NCI-H2029 (cell line): Measurements from ENCODE around the gene KIF3C.

ENCODE experiments used
- DNase-seq: peaks from one replicate; lab custom pipeline; 2025; lab: John Stamatoyannopoulos, UW

KIF3C gene

DNA sequence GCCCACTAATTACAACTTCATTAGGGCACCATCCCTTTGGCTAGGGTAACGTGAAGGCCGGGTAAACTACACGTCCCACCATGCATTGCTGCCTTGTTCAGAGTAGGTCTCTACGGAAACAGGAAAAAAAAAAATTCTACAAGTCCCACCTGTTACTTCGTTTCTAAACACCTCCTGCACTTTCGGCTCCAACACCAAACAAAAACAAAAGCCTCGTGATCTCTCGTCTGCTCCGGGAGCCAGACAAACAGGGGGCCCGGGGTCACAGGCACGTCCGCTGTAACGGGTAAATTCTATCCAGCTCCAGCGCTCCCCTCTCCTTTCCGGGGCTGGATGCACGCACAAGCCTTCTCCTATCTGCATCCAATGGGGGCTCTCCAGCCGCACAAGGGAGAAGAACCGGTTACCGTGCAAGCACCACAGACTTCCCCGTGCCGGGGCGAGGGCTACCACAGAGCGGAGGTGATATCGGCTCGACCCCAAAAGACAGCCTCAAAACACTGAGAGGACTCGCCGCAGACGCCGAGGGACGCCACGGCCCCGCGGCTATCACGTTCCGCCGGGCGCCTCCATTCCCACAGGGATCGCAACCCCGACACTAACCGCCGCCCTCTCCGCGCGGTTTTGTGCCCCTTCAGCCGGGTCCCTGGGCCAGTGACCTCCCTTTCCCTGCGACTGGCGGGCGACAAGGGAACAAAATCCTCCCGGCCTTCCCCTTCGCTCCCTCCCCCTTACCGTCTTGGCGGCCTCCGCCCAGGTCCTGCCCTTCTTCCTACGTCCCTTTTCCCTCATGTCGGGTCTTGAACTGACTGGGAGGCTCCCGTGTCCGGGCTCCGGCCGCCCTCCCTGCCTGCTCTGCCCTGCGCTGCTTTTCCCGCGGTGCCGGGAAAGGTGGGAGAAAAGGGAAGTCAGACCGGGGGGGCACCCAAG lies 104.6 kb downstream of the KIF3C start:
- peak; percentile 65 for DNase-seq
